Subcutaneous adipose tissue (tissue), 4 donors: ENCODE results near the gene GPHN. TPM values are rescaled to one million over a fixed set of nuclear protein-coding genes. Genes with fewer than 3 reads are reported as not detected.

Experiments
- CTCF ChIP-seq: fragments of 450-650 bp; IDR thresholded peaks from one replicate; pipeline ENCODE4 v1.5.1; 2016; ENCODE audit warnings: low read depth, mild to moderate bottlenecking, control low read depth, antibody characterized with exemption, moderate library complexity
- total RNA-seq, 4 donors: library from RNA; depleted of rRNA; stranded (reverse); fragments of >200 nt; gene quantifications; one replicate each; pipeline ENCODE4 v1.1.0, GENCODE V29; 2016

GPHN gene
- total RNA-seq, 4 donors from 2014 or later, result 18.0 to 38.2 (median 20.5) TPM

GRCh38 chr14:66530526-66530925 is 22.6 kb downstream of the GPHN start:
- no peak for TF ChIP-seq CTCF

GRCh38 chr14:66539034-66539433 is 31.1 kb downstream of the GPHN start:
- TF ChIP-seq CTCF, result no peak

GRCh38 chr14:66540038-66540437 is 32.1 kb downstream of the GPHN start:
- TF ChIP-seq CTCF, result no peak

- no peak for TF ChIP-seq CTCF
These were observed 33.7 kb downstream of the GPHN start for GRCh38 chr14:66541627-66542026.

GRCh38 chr14:66543996-66544395 is 36.0 kb downstream of the GPHN start:
- TF ChIP-seq CTCF, result no peak

- TF ChIP-seq CTCF, result no peak
These were observed 55.8 kb downstream of the GPHN start for GRCh38 chr14:66563731-66564130.

GRCh38 chr14:66568220-66568619 is 60.3 kb downstream of the GPHN start:
- TF ChIP-seq CTCF, result no peak

GRCh38 chr14:66572826-66573225 is 64.9 kb downstream of the GPHN start:
- no peak for TF ChIP-seq CTCF
